H9 (cell line): ENCODE results near the gene SCNN1G. TPM values are rescaled to one million over a fixed set of nuclear protein-coding genes. Genes with fewer than 3 reads are reported as not detected.

Experiments used
- DNase-seq: peaks from one replicate; pipeline ENCODE4 v3.0.0-alpha.2; 2017
- H2AFZ ChIP-seq: one replicate; pipeline ENCODE4 v1.6.1; 2013; ENCODE audit warnings: mild to moderate bottlenecking, low read length, control low read depth, moderate library complexity
- H2AK5ac ChIP-seq: 2 replicates; pipeline ENCODE4 v1.6.1; 2013; ENCODE audit warnings: low read length, control low read depth, mixed read lengths; ENCODE audit not compliant: insufficient read length
- H2BK120ac ChIP-seq: one replicate; pipeline ENCODE4 v1.6.1; 2013; ENCODE audit warnings: low read depth, mild to moderate bottlenecking, low read length, control low read depth, inconsistent platforms; ENCODE audit not compliant: poor library complexity, severe bottlenecking
- H2BK12ac ChIP-seq: 2 replicates; pipeline ENCODE4 v1.6.1; 2013; ENCODE audit warnings: low read length, control low read depth, mixed read lengths, low read depth; ENCODE audit not compliant: insufficient read length
- H2BK15ac ChIP-seq: 2 replicates; pipeline ENCODE4 v1.6.1; 2013; ENCODE audit warnings: low read depth, low read length, control low read depth
- H2BK20ac ChIP-seq: one replicate; pipeline ENCODE4 v1.6.1; 2013; ENCODE audit warnings: low read depth, mild to moderate bottlenecking, low read length, control low read depth, inconsistent platforms; ENCODE audit not compliant: poor library complexity, severe bottlenecking
- H2BK5ac ChIP-seq: 2 replicates; pipeline ENCODE4 v1.6.1; 2013; ENCODE audit warnings: low read length, control low read depth, mixed read lengths; ENCODE audit not compliant: insufficient read length
- H3K14ac ChIP-seq: 2 replicates; pipeline ENCODE4 v1.6.1; 2013; ENCODE audit warnings: low read length, control low read depth; ENCODE audit not compliant: insufficient read depth
- H3K18ac ChIP-seq: 2 replicates; pipeline ENCODE4 v1.6.1; 2013; ENCODE audit warnings: low read depth, mild to moderate bottlenecking, mixed read lengths, low read length, control low read depth; ENCODE audit not compliant: insufficient read length
- H3K23ac ChIP-seq: 2 replicates; pipeline ENCODE4 v1.6.1; 2013; ENCODE audit warnings: low read length, control low read depth, mixed read lengths, low read depth; ENCODE audit not compliant: insufficient read length
- H3K23me2 ChIP-seq: 2 replicates; pipeline ENCODE4 v1.6.1; 2013; ENCODE audit warnings: low read depth, mild to moderate bottlenecking, mixed read lengths, low read length, control low read depth; ENCODE audit not compliant: insufficient read length, poor library complexity, severe bottlenecking
- H3K27ac ChIP-seq: 2 replicates; pipeline ENCODE4 v1.5.1; 2013; ENCODE audit warnings: low read length, control low read depth, mixed read lengths, low read depth; ENCODE audit not compliant: insufficient read length
- H3K27me3 ChIP-seq: 2 replicates; pipeline ENCODE4 v1.6.1; 2013; ENCODE audit warnings: low read length, control low read depth, inconsistent platforms; ENCODE audit not compliant: insufficient read depth
- H3K4ac ChIP-seq: 2 replicates; pipeline ENCODE4 v1.6.1; 2013; ENCODE audit warnings: low read depth, mild to moderate bottlenecking, control low read depth, inconsistent platforms, low read length, moderate library complexity
- H3K4me1 ChIP-seq: 2 replicates; pipeline ENCODE4 v1.6.1; 2013; ENCODE audit warnings: low read length, control low read depth, inconsistent platforms; ENCODE audit not compliant: insufficient read depth
- H3K4me2 ChIP-seq: 2 replicates; pipeline ENCODE4 v1.6.1; 2013; ENCODE audit warnings: low read length, control low read depth, mixed read lengths; ENCODE audit not compliant: insufficient read length, insufficient read depth
- H3K56ac ChIP-seq: 2 replicates; pipeline ENCODE4 v1.6.1; 2013; ENCODE audit warnings: low read depth, mild to moderate bottlenecking, mixed read lengths, low read length, control low read depth; ENCODE audit not compliant: insufficient read length
- H3K79me1 ChIP-seq: 2 replicates; pipeline ENCODE4 v1.6.1; 2013; ENCODE audit warnings: low read depth, mild to moderate bottlenecking, moderate library complexity, low read length, control low read depth, inconsistent platforms; ENCODE audit not compliant: insufficient read depth, poor library complexity, severe bottlenecking
- H3K79me2 ChIP-seq: 2 replicates; pipeline ENCODE4 v1.6.1; 2013; ENCODE audit warnings: low read length, control low read depth, inconsistent platforms; ENCODE audit not compliant: insufficient read depth
- H3K9ac ChIP-seq: 2 replicates; pipeline ENCODE4 v1.6.1; 2013; ENCODE audit warnings: low read length, control low read depth, mixed read lengths; ENCODE audit not compliant: insufficient read length; ENCODE audit errors: extremely low read depth
- H3K9me3 ChIP-seq: one replicate; pipeline ENCODE4 v1.6.1; 2013; ENCODE audit warnings: low read depth, low read length, inconsistent platforms; ENCODE audit not compliant: control insufficient read depth
- H3T11ph ChIP-seq: one replicate; pipeline ENCODE4 v1.6.1; 2013; ENCODE audit warnings: mild to moderate bottlenecking, low read length, control low read depth, inconsistent platforms
- H4K20me1 ChIP-seq: one replicate; pipeline ENCODE4 v1.6.1; 2013; ENCODE audit not compliant: control insufficient read depth, insufficient read length, insufficient read depth
- H4K5ac ChIP-seq: 2 replicates; pipeline ENCODE4 v1.6.1; 2013; ENCODE audit warnings: low read depth, mild to moderate bottlenecking, mixed read lengths, low read length, control low read depth; ENCODE audit not compliant: insufficient read length
- H4K8ac ChIP-seq: replicated peaks from 2 replicates; pipeline ENCODE4 v1.6.1; 2013; ENCODE audit warnings: low read length, control low read depth, mixed read lengths, low read depth; ENCODE audit not compliant: insufficient read length
- H4K91ac ChIP-seq: 2 replicates; pipeline ENCODE4 v1.6.1; 2013; ENCODE audit warnings: low read depth, mild to moderate bottlenecking, moderate library complexity, mixed read lengths, low read length, control low read depth; ENCODE audit not compliant: insufficient read length
- H3K27ac Mint-ChIP-seq, 3 experiments: 2 replicates in 2 of 3; 3 replicates in 1 of 3; pipeline ENCODE4 v1.8.0; 2020 to 2021; ENCODE audit warnings: mixed read lengths in 3 of 3, mild to moderate bottlenecking in 1 of 3, moderate library complexity in 1 of 3
- H3K27me3 Mint-ChIP-seq: 2 replicates; pipeline ENCODE4 v1.8.0; 2021; ENCODE audit warnings: low read depth, mild to moderate bottlenecking, moderate library complexity, mixed read lengths
- H3K36me3 Mint-ChIP-seq, 3 experiments: 2 replicates in 2 of 3; 3 replicates in 1 of 3; pipeline ENCODE4 v1.8.0; 2020 to 2021; ENCODE audit warnings: low read depth in 3 of 3, mixed read lengths in 3 of 3; ENCODE audit not compliant: insufficient read depth in 1 of 3
- H3K4me1 Mint-ChIP-seq, 2 experiments: 2 replicates each; pipeline ENCODE4 v1.8.0; 2020; ENCODE audit warnings: mixed read lengths in 2 of 2
- H3K4me3 Mint-ChIP-seq, 2 experiments: 2 replicates in 1 of 2; 3 replicates in 1 of 2; pipeline ENCODE4 v1.8.0; 2020 to 2021; ENCODE audit warnings: mild to moderate bottlenecking in 2 of 2, mixed read lengths in 2 of 2, moderate library complexity in 1 of 2
- H3K9me3 Mint-ChIP-seq, 2 experiments: 2 replicates in 1 of 2; 3 replicates in 1 of 2; pipeline ENCODE4 v1.8.0; 2020; ENCODE audit warnings: mild to moderate bottlenecking in 2 of 2, mixed read lengths in 2 of 2, moderate library complexity in 1 of 2
- WGBS: extraction: QIAGEN DNeasy Blood & Tissue Kit; methylation state at CpG from one replicate; pipeline ENCODE4 v1.1.7; 2013; ENCODE audit warnings: missing lambda C conversion rate, low lambda C conversion rate, mixed read lengths; ENCODE audit not compliant: insufficient read length; ENCODE audit errors: extremely low coverage; 5-methylcytosine and 5-hydroxymethylcytosine counted together
- total RNA-seq: library from RNA; stranded (reverse); gene quantifications from 2 replicates; pipeline ENCODE4 v1.2.1, GENCODE V29; 2021
- TF ChIP-seq, protein P1 (sequence below): fragments of 200-600 bp; sonication (generic); conservative IDR thresholded peaks from 3 replicates; pipeline ENCODE4 v1.8.0; 2021; ENCODE audit warnings: antibody characterized with exemption, mild to moderate bottlenecking

The SCNN1G gene
- total RNA-seq, 1 experiment from 2014 or later: 0.74 TPM

DNA sequence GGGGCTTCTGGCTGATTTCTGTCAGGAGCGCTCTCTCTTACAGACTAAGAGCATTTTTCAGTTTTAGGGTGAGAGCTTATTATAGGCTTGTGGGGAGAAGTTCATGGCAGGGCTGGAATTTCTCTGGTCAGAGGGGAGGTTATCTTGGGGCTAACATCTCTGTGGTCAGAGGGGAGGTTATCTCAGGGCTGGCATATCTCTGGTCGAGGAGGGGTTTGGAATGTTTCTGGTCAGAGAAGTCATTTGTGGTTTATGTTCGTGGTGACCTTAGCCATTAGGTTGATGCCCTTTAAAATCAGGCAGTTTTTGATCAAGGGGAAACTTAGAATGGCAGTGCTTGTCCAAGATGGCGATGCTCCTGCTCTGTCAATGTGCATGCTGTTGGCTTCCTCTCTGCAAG is 22.5 kb upstream of the SCNN1G start:
- Histone ChIP-seq H3K23me2 (no peaks in the 10 kb centered on the region), H2BK15ac (no peak overlapping the region), H3K14ac (no peak overlapping the region), H2BK20ac (no peak overlapping the region), H3K4me2 (no peak overlapping the region), H3K27ac (no peak overlapping the region), H3K23ac (no peak overlapping the region), H4K5ac (no peak overlapping the region), H2BK12ac (no peak overlapping the region), H3K9ac (no peak overlapping the region), H3K9me3 (no peaks in the 10 kb centered on the region), H3K79me1 (no peaks in the 10 kb centered on the region), H3K18ac (no peak overlapping the region), H3K56ac (no peak overlapping the region), H2BK120ac (no peak overlapping the region), H4K91ac (no peak overlapping the region), H2AFZ (no peak overlapping the region), H4K20me1 (no peaks in the 10 kb centered on the region), H3K79me2 (no peaks in the 10 kb centered on the region), H4K8ac (no peak overlapping the region), H3K27me3 (no peaks in the 10 kb centered on the region), H3K4ac (no peak overlapping the region), H2AK5ac (no peak overlapping the region), H2BK5ac (no peak overlapping the region), H3T11ph (no peak overlapping the region), H3K4me1 (no peaks in the 10 kb centered on the region)
- Mint-ChIP-seq H3K4me1 (peaks cover 9 to 13% of the 10 kb centered on the region in 2 experiments), H3K36me3 (peaks cover 3 to 12% (median 6%) of the 10 kb centered on the region in 3 experiments), H3K9me3 (peaks cover 13 to 14% of the 10 kb centered on the region in 2 experiments), H3K27me3 (peaks cover 2% of the 10 kb centered on the region; the same call in 1 of the 2 replicates), H3K27ac (peak overlapping the region in 1 of 3 experiments; percentile 12; a peak in 2 of 7 replicates), H3K4me3 (no peak overlapping the region)
- no CpG with 5 or more reads among the region's 4 CpGs for WGBS
- TF ChIP-seq, protein P1, sequence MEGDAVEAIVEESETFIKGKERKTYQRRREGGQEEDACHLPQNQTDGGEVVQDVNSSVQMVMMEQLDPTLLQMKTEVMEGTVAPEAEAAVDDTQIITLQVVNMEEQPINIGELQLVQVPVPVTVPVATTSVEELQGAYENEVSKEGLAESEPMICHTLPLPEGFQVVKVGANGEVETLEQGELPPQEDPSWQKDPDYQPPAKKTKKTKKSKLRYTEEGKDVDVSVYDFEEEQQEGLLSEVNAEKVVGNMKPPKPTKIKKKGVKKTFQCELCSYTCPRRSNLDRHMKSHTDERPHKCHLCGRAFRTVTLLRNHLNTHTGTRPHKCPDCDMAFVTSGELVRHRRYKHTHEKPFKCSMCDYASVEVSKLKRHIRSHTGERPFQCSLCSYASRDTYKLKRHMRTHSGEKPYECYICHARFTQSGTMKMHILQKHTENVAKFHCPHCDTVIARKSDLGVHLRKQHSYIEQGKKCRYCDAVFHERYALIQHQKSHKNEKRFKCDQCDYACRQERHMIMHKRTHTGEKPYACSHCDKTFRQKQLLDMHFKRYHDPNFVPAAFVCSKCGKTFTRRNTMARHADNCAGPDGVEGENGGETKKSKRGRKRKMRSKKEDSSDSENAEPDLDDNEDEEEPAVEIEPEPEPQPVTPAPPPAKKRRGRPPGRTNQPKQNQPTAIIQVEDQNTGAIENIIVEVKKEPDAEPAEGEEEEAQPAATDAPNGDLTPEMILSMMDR: no peak
- DNase-seq: no peak
